GM23338 (cell line): ENCODE measurements around the gene ZNF804B. TPM values are rescaled to one million over a fixed set of nuclear protein-coding genes. Genes with fewer than 3 reads are reported as not detected.

ENCODE experiments used
- ATAC-seq: fragments of 200-7000 bp; cut with Tn5 transposase; 3 replicates; pipeline ENCODE4 v1.9.1; 2020
- DNase-seq: peaks from one replicate; pipeline ENCODE4 v3.0.0-alpha.2; 2015; ENCODE audit warnings: low spot score
- H2AFZ ChIP-seq: fragments of 200-600 bp; sonication (generic); 2 replicates; pipeline ENCODE4 v1.8.0; 2016; ENCODE audit warnings: antibody characterized with exemption, mild to moderate bottlenecking, moderate library complexity
- H3F3A ChIP-seq: fragments of 200-600 bp; sonication (generic); replicated peaks from 2 replicates; pipeline ENCODE4 v1.8.0; 2017; ENCODE audit warnings: antibody characterized with exemption, mixed run types, low read depth
- H3K27ac ChIP-seq: fragments of 200-600 bp; sonication (generic); 2 replicates; pipeline ENCODE4 v1.6.1; 2016; ENCODE audit warnings: low read depth
- H3K27me3 ChIP-seq: fragments of 200-600 bp; sonication (generic); 2 replicates; pipeline ENCODE4 v1.8.0; 2016; ENCODE audit warnings: mild to moderate bottlenecking, mixed run types, moderate library complexity; ENCODE audit not compliant: insufficient read depth
- H3K36me3 ChIP-seq: fragments of 200-600 bp; sonication (generic); 2 replicates; pipeline ENCODE4 v1.8.0; 2016; ENCODE audit warnings: mild to moderate bottlenecking; ENCODE audit not compliant: insufficient read depth
- H3K4me1 ChIP-seq: fragments of 200-600 bp; sonication (generic); 2 replicates; pipeline ENCODE4 v1.8.0; 2016; ENCODE audit warnings: mild to moderate bottlenecking, moderate library complexity; ENCODE audit not compliant: insufficient read depth
- H3K4me2 ChIP-seq: fragments of 200-600 bp; sonication (generic); 2 replicates; pipeline ENCODE4 v1.7.1; 2017; ENCODE audit warnings: mixed run types
- H3K4me3 ChIP-seq: fragments of 200-600 bp; sonication (generic); 2 replicates; pipeline ENCODE4 v1.6.1; 2016; ENCODE audit warnings: mixed run types
- H3K79me2 ChIP-seq: fragments of 200-600 bp; sonication (generic); replicated peaks from 2 replicates; pipeline ENCODE4 v1.8.0; 2017; ENCODE audit warnings: mild to moderate bottlenecking; ENCODE audit not compliant: insufficient read depth
- H3K9me2 ChIP-seq: fragments of 200-600 bp; sonication (generic); 2 replicates; pipeline ENCODE4 v1.8.0; 2017; ENCODE audit not compliant: insufficient read depth
- H4K20me1 ChIP-seq: fragments of 200-600 bp; sonication (generic); replicated peaks from 2 replicates; pipeline ENCODE4 v1.8.0; 2017; ENCODE audit warnings: mild to moderate bottlenecking; ENCODE audit not compliant: insufficient read depth
- H3K27ac Mint-ChIP-seq: 2 replicates; pipeline ENCODE4 v1.8.0; 2020; ENCODE audit warnings: inconsistent platforms, mild to moderate bottlenecking, moderate library complexity, mixed read lengths
- H3K27me3 Mint-ChIP-seq: 3 replicates; pipeline ENCODE4 v1.8.0; 2022; ENCODE audit warnings: low read depth, mild to moderate bottlenecking, moderate library complexity, mixed read lengths, inconsistent platforms; ENCODE audit not compliant: insufficient read depth, poor library complexity
- H3K36me3 Mint-ChIP-seq: 3 replicates; pipeline ENCODE4 v1.8.0; 2021; ENCODE audit warnings: low read depth, mild to moderate bottlenecking, inconsistent platforms, moderate library complexity, mixed read lengths
- H3K4me1 Mint-ChIP-seq: 3 replicates; pipeline ENCODE4 v1.8.0; 2020; ENCODE audit warnings: mild to moderate bottlenecking, inconsistent platforms, mixed read lengths
- H3K4me3 Mint-ChIP-seq: 3 replicates; pipeline ENCODE4 v1.8.0; 2021; ENCODE audit warnings: moderate library complexity, mild to moderate bottlenecking, inconsistent platforms, mixed read lengths
- H3K9me3 Mint-ChIP-seq: 3 replicates; pipeline ENCODE4 v1.8.0; 2020; ENCODE audit warnings: moderate library complexity, mild to moderate bottlenecking, inconsistent platforms, mixed read lengths
- CREB1 ChIP-seq: fragments of 250-450 bp; sonication (Bioruptor Pico); IDR thresholded peaks from 2 replicates; pipeline ENCODE4 v1.5.0; 2020; ENCODE audit warnings: low read depth, mild to moderate bottlenecking, moderate library complexity
- JUNB ChIP-seq: IDR thresholded peaks from one replicate; pipeline ENCODE4 v1.6.1; 2016; ENCODE audit warnings: antibody characterized with exemption; ENCODE audit not compliant: unreplicated experiment
- NANOG ChIP-seq: IDR thresholded peaks from 2 replicates; pipeline ENCODE4 v1.6.1; 2016; ENCODE audit warnings: antibody characterized with exemption, borderline replicate concordance
- POLR2AphosphoS5 ChIP-seq: IDR thresholded peaks from 2 replicates; pipeline ENCODE4 v1.6.1; 2016; ENCODE audit warnings: antibody characterized with exemption, low read depth
- STAT1 ChIP-seq: IDR thresholded peaks from one replicate; pipeline ENCODE4 v1.6.1; 2016; ENCODE audit warnings: antibody characterized with exemption; ENCODE audit not compliant: unreplicated experiment
- ZNF462 ChIP-seq: fragments of 250-450 bp; sonication (Bioruptor Pico); IDR thresholded peaks from 2 replicates; pipeline ENCODE4 v1.5.0; 2020; ENCODE audit warnings: mild to moderate bottlenecking, moderate library complexity
- polyA plus RNA-seq: library from polyadenylated mRNA; unstranded; fragments of >200 nt; fragmentation: Nextera tagmentation; extraction: Ambion mirVana; gene quantifications from 2 replicates; pipeline ENCODE4 v1.2.1, GENCODE V29; 2016
- total RNA-seq: library from RNA; depleted of rRNA; stranded (reverse); fragments of >200 nt; shearing (Covaris generic); gene quantifications from 2 replicates; pipeline ENCODE4 v1.2.3, GENCODE V29; 2014
- TF ChIP-seq, protein P1 (sequence below), 2 experiments: fragments of 200-600 bp in 1 of 2; sonication (generic) in 1 of 2; conservative IDR thresholded peaks; 2 replicates each; pipeline versions ENCODE4 v1.5.1 to v1.6.1; 2016 to 2017; ENCODE audit warnings: antibody characterized with exemption in 2 of 2, low read depth in 2 of 2, mild to moderate bottlenecking in 2 of 2, moderate library complexity in 1 of 2

Gene ZNF804B
- total and polyA plus RNA-seq, 2 experiments from 2014 or later = not detected

DNA sequence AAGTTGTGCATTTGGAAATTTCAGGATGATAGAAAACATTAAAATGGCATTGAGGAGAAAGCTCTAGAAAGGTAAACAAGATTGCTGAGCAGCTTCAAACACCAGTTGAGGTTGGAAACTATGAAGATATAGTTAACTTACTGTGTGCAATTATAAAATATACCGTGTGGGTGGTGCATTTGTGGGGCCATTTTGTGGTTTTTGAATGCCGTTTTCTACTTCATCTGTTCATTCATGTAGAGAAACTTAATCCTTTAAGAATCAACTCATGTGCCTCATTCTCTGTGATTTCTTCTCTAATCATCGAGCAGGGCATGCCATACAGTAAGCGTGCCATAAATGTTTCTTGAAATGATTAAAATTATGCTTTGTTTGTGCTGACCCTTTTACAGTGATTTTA, 268.8 kb downstream of the ZNF804B start (continued):
- TF ChIP-seq ZNF462 (CRISPR knock-in tag) (no peak), CREB1 (CRISPR knock-in tag) (no peak), JUNB (no peak), POLR2AphosphoS5 (no peak), NANOG (no peak)

DNA sequence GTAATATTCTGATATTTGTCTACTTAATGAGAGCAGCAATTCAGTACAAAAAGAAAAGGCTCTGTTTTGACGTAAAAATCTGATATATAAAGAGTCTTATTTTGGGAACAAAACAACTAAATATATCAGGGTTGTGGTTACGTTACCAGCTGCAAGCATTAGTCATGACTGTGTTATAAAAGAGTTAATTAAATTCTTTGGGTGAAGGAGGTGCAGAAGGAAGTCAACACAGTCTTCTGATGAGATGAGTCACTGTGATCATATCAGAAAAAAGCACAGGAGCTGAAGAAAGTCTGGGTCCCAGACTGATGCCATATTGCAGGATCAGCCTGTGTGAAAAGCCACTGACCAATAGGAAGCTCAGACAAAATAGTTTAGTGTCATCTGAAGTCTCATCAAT, 270.4 kb downstream of the ZNF804B start:
- H3K4me2 ChIP-seq = no peak overlapping the region
- Mint-ChIP-seq H3K27ac (no peak overlapping the region), H3K4me3 (no peak overlapping the region), H3K36me3 (no peaks in the 10 kb centered on the region), H3K4me1 (peaks cover 4% of the 10 kb centered on the region; the same call in 2 of the 3 replicates), H3K9me3 (no peaks in the 10 kb centered on the region), H3K27me3 (no peaks in the 10 kb centered on the region)
- H3K27ac ChIP-seq = no peak overlapping the region
- TF ChIP-seq STAT1 (no peak), JUNB (no peak), POLR2AphosphoS5 (no peak)
- TF ChIP-seq, protein P1, sequence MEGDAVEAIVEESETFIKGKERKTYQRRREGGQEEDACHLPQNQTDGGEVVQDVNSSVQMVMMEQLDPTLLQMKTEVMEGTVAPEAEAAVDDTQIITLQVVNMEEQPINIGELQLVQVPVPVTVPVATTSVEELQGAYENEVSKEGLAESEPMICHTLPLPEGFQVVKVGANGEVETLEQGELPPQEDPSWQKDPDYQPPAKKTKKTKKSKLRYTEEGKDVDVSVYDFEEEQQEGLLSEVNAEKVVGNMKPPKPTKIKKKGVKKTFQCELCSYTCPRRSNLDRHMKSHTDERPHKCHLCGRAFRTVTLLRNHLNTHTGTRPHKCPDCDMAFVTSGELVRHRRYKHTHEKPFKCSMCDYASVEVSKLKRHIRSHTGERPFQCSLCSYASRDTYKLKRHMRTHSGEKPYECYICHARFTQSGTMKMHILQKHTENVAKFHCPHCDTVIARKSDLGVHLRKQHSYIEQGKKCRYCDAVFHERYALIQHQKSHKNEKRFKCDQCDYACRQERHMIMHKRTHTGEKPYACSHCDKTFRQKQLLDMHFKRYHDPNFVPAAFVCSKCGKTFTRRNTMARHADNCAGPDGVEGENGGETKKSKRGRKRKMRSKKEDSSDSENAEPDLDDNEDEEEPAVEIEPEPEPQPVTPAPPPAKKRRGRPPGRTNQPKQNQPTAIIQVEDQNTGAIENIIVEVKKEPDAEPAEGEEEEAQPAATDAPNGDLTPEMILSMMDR (conservative IDR thresholded peaks at IDR 0.05; ENCODE audit: low read depth in 2 of 2) = no peak
- H3K9me2 ChIP-seq = no peaks in the 10 kb centered on the region
- no peaks in the 10 kb centered on the region for H3F3A ChIP-seq
- no peak overlapping the region for H3K4me3 ChIP-seq
- no peak for DNase-seq
- no peaks in the 10 kb centered on the region for H3K36me3 ChIP-seq
- no peak for ATAC-seq
- no peaks in the 10 kb centered on the region for H4K20me1 ChIP-seq
- H3K27me3 ChIP-seq = no peaks in the 10 kb centered on the region
- no peak overlapping the region for H2AFZ ChIP-seq
- H3K4me1 ChIP-seq = peaks cover 5% of the 10 kb centered on the region; the same call in 1 of the 2 replicates
- no peaks in the 10 kb centered on the region for H3K79me2 ChIP-seq
